GM18868 (cell line): ENCODE data around the gene SLC35E3.

ENCODE experiments used
- ATAC-seq: cut with Tn5 transposase; IDR thresholded peaks from one replicate; pipeline ENCODE4 v1.9.1; 2021; ENCODE audit warnings: mild to moderate bottlenecking, moderate library complexity; ENCODE audit not compliant: unreplicated experiment

Gene SLC35E3

DNA sequence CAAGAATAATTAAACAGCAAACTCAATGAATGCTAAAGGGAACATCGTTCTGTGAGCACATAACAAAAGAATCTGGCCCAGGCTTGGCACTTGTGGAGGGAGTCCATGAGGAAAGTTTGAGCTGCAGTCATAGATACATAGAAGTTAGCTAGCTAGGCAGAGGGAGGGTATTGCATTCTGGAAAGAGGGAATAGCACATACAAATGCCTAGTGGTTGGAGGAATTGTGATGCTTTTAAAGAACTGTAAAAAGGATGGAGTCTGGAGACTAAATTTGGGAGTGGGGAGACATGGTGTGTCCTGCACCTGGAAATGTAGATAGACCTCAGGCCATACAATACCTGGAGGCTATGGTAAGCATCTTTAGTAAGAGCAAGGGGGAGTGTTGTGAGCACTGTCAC is 24.0 kb downstream of the SLC35E3 start:
- ATAC-seq, result no peak

- no peak for ATAC-seq
These were observed 25.4 kb downstream of the SLC35E3 start for GRCh38 chr12:68771223-68771925.

DNA sequence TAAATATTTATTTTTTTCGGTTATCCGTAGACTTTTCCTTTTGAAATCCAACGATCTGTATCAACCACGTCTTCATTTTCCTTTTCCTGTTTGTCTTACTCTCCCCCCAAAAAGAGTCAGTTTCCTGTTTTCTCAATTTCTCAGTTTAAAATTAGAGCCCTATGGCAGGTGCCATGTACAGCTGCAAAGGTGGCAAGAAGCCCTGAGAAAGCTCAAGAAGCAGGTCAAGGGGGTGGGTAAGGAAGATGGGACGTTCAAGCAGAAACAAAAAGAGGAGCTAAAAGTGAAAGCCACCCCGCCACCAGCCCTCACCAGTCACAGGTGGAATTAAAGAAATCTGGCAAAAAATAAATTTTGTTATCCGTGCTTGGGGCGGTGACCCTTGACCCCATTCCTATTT is 26.7 kb downstream of the SLC35E3 start:
- ATAC-seq, result no peak

GRCh38 chr12:68773582-68773981 is 27.6 kb downstream of the SLC35E3 start:
- ATAC-seq, result no peak

GRCh38 chr12:68775121-68775630 is 29.2 kb downstream of the SLC35E3 start:
- ATAC-seq, result no peak

- no peak for ATAC-seq
These were observed 31.1 kb downstream of the SLC35E3 start for GRCh38 chr12:68776976-68777610.

GRCh38 chr12:68779280-68779679 is 33.3 kb downstream of the SLC35E3 start:
- no peak for ATAC-seq

- no peak for ATAC-seq
These were observed 34.8 kb downstream of the SLC35E3 start for GRCh38 chr12:68780731-68781130.

GRCh38 chr12:68781728-68782127 is 35.8 kb downstream of the SLC35E3 start:
- ATAC-seq, result no peak

GRCh38 chr12:68784015-68784414 is 38.0 kb downstream of the SLC35E3 start:
- ATAC-seq, result no peak

GRCh38 chr12:68785358-68785757 is 39.4 kb downstream of the SLC35E3 start:
- no peak for ATAC-seq

DNA sequence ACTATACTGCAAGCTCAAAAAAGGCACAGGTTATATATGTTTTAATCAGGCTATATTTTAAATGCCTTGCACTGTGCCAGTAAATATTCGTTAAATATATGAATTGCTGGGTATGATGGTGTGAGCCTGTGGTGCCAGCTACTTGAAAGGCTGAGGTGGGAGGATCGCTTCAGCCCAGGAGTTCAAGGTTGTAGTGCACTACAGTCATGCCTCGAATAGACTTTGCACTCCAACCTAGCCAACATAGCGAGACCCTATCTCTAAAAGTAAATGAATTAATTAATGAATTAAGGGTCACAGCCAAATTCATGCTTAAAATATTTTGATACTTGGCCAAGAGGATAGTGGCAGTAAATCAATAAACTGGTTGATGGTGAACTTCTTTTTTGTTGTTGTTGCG is 39.8 kb downstream of the SLC35E3 start:
- ATAC-seq, result no peak

DNA sequence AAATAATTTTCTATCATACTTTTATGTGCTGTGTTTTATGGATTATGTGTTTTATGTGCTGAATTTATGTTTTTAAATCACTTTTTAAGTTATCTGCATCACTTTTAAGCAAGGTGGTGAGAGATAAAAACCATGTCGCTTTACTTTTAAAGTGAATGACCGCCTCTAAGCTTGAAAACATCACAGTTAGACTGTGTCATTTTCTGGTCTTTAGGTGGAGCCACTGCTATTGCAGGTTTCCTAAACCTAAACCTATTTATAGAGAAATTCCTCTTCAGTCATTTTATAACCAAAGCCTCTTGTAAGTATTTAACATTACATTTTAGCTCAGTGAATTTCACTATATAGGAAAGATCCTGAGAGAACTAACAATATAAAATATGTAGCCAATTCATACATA is 41.0 kb downstream of the SLC35E3 start:
- ATAC-seq, result no peak

DNA sequence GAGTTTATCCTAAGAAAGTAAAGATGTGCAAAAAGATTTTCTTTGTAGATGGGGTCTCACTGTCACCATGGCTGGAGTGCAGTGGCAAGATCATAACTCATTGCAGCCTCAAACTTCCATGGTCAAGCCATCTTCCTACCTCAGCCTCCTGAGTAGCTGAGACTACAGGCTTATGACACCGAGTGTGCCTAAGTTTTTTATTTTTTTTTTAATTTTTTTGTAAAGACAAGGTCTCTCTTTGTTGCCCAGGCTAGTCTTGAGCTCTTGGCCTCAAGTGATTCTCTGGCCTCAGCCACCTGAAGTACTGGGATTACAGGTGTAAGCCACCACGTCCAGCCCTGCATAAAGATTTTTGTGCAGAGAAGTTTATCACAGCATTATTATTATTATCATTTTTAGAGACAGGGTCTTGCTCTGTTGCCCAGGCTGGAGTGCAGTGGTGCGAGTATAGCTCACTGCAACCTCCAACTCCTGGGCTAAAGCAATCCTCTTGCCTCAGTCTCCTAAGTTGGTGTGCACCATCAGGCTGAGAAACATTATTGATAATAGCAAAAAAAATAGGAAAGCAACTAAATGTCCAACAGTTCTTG is 42.7 kb downstream of the SLC35E3 start:
- ATAC-seq, result no peak

DNA sequence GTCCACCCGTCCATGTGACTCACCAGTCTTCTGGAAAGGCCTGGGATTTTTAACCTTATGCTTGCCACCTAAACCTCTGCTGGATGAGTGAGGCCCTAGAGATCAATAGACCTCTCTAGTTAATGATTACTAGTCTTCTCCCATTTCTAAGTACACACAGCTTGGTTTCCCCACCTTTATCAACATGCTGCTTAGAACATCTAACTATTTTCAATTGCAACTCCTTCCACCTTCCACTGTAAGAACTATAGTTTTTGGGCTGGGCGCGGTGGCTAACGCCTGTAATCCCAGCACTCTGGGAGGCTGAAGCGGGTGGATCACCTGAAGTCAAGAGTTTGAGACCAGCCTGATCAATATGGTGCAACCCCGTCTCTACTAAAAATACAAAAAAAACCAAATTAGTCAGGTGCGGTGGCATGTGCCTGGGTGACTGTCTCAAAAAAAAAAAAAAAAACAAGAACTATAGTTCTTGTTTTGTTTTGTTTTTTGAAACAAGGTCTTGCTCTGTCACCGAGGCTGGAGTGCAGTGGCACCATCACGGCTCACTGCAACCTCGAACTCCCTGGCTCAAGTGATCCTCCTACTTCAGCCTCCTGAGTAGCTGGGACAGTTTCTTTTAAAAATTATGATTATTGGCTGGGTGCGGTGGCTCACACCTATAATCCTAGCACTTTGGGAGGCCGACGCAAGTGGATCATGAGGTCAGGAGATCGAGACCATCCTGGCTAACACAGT is 43.3 kb downstream of the SLC35E3 start:
- ATAC-seq, result no peak

DNA sequence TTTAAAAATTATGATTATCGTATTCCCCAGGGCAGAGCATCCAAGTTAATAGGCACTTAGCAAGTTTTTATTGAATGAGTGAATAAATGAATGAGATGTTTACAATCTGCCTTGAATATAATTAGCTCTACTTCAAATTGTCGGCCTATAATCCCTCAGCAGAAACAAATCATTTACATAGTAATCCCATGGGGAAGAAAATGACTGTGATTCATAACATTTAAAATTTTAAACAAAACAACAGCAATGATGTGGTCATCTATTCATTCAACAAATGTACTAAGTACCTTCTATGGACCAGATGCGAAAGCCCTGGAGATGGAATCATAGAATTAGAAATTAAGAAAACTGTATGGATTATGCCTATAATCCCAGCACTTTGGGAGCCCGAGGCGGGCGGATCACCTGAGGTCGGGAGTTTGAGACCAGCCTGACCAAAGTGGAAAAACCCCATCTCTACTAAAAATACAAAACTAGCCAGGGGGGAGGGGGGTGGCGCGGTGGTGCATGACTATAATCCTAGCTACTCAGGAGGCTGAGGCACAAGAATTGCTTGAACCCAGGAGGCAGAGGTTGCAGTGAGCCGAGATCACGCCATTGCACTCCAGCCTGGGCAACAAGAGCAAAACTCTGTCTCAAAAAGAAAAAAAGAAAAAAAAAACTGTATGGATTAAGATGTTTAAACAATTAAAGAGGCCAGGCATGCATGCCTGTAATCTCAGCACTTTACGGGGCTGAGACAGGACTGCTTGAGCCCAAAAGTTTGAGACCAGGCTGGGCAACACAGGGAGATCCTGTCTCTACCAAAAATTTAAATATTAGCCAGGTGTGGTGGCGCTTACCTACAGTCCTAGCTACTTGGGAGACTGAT is 44.3 kb downstream of the SLC35E3 start:
- ATAC-seq, result no peak

GRCh38 chr12:68790952-68791234 is 44.9 kb downstream of the SLC35E3 start:
- no peak for ATAC-seq

GRCh38 chr12:68791897-68792481 is 46.0 kb downstream of the SLC35E3 start:
- no peak for ATAC-seq

- peak; percentile 100 for ATAC-seq
These were observed 47.0 kb downstream of the SLC35E3 start for GRCh38 chr12:68792952-68793351.

GRCh38 chr12:68793436-68793835 is 47.5 kb downstream of the SLC35E3 start:
- ATAC-seq, result no peak
